Uterus (tissue), 4 donors: ENCODE measurements around the gene PDGFRB. TPM values are rescaled to one million over a fixed set of nuclear protein-coding genes. Genes with fewer than 3 reads are reported as not detected.

ENCODE experiments used
- DNase-seq, 2 donors: peaks; one replicate each; pipeline ENCODE4 v3.0.0-alpha.2; 2019 to 2020
- H3K27ac ChIP-seq, 2 donors: fragments of 200-600 bp; sonication (generic); 1 replicate in 1 of 2; 2 replicates in 1 of 2; pipeline ENCODE4 v1.5.1; 2016 to 2018
- H3K27me3 ChIP-seq, 2 donors: fragments of 200-600 bp; sonication (generic); one replicate each; pipeline ENCODE4 v1.5.1; 2018 to 2019; ENCODE audit warnings: control low read depth in 1 of 2
- H3K36me3 ChIP-seq, 2 donors: fragments of 200-600 bp; sonication (generic); one replicate each; pipeline ENCODE4 v1.5.1; 2019; ENCODE audit warnings: control low read depth in 1 of 2
- H3K4me1 ChIP-seq, 2 donors: fragments of 200-600 bp; sonication (generic); one replicate each; pipeline ENCODE4 v1.5.1; 2018 to 2019; ENCODE audit warnings: control low read depth in 1 of 2
- H3K4me3 ChIP-seq, 2 donors: fragments of 200-600 bp; sonication (generic); 1 replicate in 1 of 2; 2 replicates in 1 of 2; pipeline ENCODE4 v1.5.1; 2018 to 2019; ENCODE audit warnings: mild to moderate bottlenecking in 1 of 2
- H3K9me3 ChIP-seq, 2 donors: fragments of 200-600 bp; sonication (generic); one replicate each; pipeline ENCODE4 v1.5.1; 2019; ENCODE audit warnings: control low read depth in 1 of 2
- CTCF ChIP-seq, 4 experiments: fragments of 200-600 bp in 2 of 4; fragments of 450-650 bp in 2 of 4; sonication (generic) in 2 of 4; IDR thresholded peaks; one replicate each; pipeline ENCODE4 v1.5.1; 2016 to 2019; ENCODE audit warnings: antibody characterized with exemption in 4 of 4, mild to moderate bottlenecking in 2 of 4, moderate library complexity in 1 of 4
- POLR2A ChIP-seq, 2 donors: fragments of 450-650 bp; IDR thresholded peaks; one replicate each; pipeline ENCODE4 v1.6.1; 2016; ENCODE audit warnings: antibody characterized with exemption in 2 of 2, mild to moderate bottlenecking in 1 of 2, moderate library complexity in 1 of 2
- intact Hi-C: fragments of 100-400 bp; cut with DNase I; formaldehyde crosslinking; loops from one replicate; pipeline ENCODE4 v1.15.1; 2023; ENCODE audit warnings: low total_unique reads
- total RNA-seq, 4 donors: library from RNA; depleted of rRNA in 3 of 4; stranded (reverse); fragments of >200 nt in 3 of 4; gene quantifications; one replicate each; pipeline versions ENCODE4 v1.1.0 to v1.2.4, GENCODE V29; 2014 to 2023
- donor health status: DM: yes; HTN: yes; CAD: no.

PDGFRB gene
- total RNA-seq, 4 donors from 2014 or later, result 60.2 to 378 (median 235) TPM

- Histone ChIP-seq H3K36me3 (no peaks in the 10 kb centered on the region), H3K4me1 (no peaks in the 10 kb centered on the region), H3K27me3 (no peaks in the 10 kb centered on the region), H3K4me3 (no peak overlapping the region), H3K9me3 (no peaks in the 10 kb centered on the region), H3K27ac (no peak overlapping the region)
- no peak for DNase-seq
- no peak for TF ChIP-seq CTCF (IDR thresholded peaks at IDR 0.05)
- TF ChIP-seq POLR2A (IDR thresholded peaks at IDR 0.05), result no peak
- intact Hi-C loops, result no loop called here
Measured at GRCh38 chr5:150077996-150078801, 77.4 kb downstream of the PDGFRB start.

GRCh38 chr5:150077060-150077459, 78.6 kb downstream of the PDGFRB start:
- no peak for DNase-seq
- H3K27me3 ChIP-seq, result no peaks in the 10 kb centered on the region
- no peaks in the 10 kb centered on the region for H3K36me3 ChIP-seq
- no peaks in the 10 kb centered on the region for H3K4me1 ChIP-seq
- intact Hi-C loops, result no loop called here
- H3K4me3 ChIP-seq, result no peak overlapping the region
- no peaks in the 10 kb centered on the region for H3K9me3 ChIP-seq
- TF ChIP-seq CTCF (IDR thresholded peaks at IDR 0.05), result no peak
- TF ChIP-seq POLR2A (IDR thresholded peaks at IDR 0.05), result no peak
- H3K27ac ChIP-seq, result no peak overlapping the region

GRCh38 chr5:150075806-150076205, 79.8 kb downstream of the PDGFRB start:
- H3K27me3 ChIP-seq, result no peaks in the 10 kb centered on the region
- H3K4me3 ChIP-seq, result no peak overlapping the region
- H3K4me1 ChIP-seq, result no peaks in the 10 kb centered on the region
- H3K9me3 ChIP-seq, result no peaks in the 10 kb centered on the region
- no peak overlapping the region for H3K27ac ChIP-seq
- H3K36me3 ChIP-seq, result no peaks in the 10 kb centered on the region
- intact Hi-C loops, result no loop called here
- peak in 1 of 2 donors; percentile 2 for DNase-seq
- TF ChIP-seq CTCF (IDR thresholded peaks at IDR 0.05) (no peak), POLR2A (IDR thresholded peaks at IDR 0.05) (no peak)

GRCh38 chr5:150075233-150075632, 80.4 kb downstream of the PDGFRB start:
- H3K27me3 ChIP-seq, result no peaks in the 10 kb centered on the region
- H3K9me3 ChIP-seq, result no peaks in the 10 kb centered on the region
- no peaks in the 10 kb centered on the region for H3K36me3 ChIP-seq
- H3K4me1 ChIP-seq, result no peaks in the 10 kb centered on the region
- intact Hi-C loops, result no loop called here
- peak in 1 of 2 donors; percentile 3 for DNase-seq
- H3K4me3 ChIP-seq, result no peak overlapping the region
- no peak overlapping the region for H3K27ac ChIP-seq
- TF ChIP-seq POLR2A (IDR thresholded peaks at IDR 0.05), result no peak
- TF ChIP-seq CTCF (IDR thresholded peaks at IDR 0.05), result no peak

- Histone ChIP-seq H3K9me3 (no peaks in the 10 kb centered on the region), H3K4me3 (no peak overlapping the region), H3K36me3 (no peaks in the 10 kb centered on the region), H3K27ac (no peak overlapping the region), H3K4me1 (no peaks in the 10 kb centered on the region), H3K27me3 (no peaks in the 10 kb centered on the region)
- TF ChIP-seq CTCF (IDR thresholded peaks at IDR 0.05) (no peak), POLR2A (IDR thresholded peaks at IDR 0.05) (no peak)
- peak in 1 of 2 donors; percentile 0 for DNase-seq
- intact Hi-C loops, result no loop called here
Measured at GRCh38 chr5:150073677-150074076, 82.0 kb downstream of the PDGFRB start.
